ENCODE measurements around the gene PAQR9.
A peak's percentile ranks its signal among the peaks of the same experiment; 100 is the strongest.

PAQR9 gene

GRCh38 chr3:143000528-143000927, 37.1 kb upstream of the PAQR9 start:
- H3K9ac ChIP-seq (ENCODE audit: low read depth, low read length, poor library complexity), result no peak overlapping the region
- H2BK12ac ChIP-seq (ENCODE audit: low read length), result no peak overlapping the region
- H2AFZ ChIP-seq (ENCODE audit: low read length), result peak overlapping the region; percentile 90
- no peak overlapping the region for H3K23ac ChIP-seq (ENCODE audit: low read depth, low read length, poor library complexity)
- H2BK5ac ChIP-seq (ENCODE audit: low read length), result no peak overlapping the region
- no peak overlapping the region for H3K18ac ChIP-seq (ENCODE audit: low read length)
- H4K8ac ChIP-seq (ENCODE audit: low read depth, low read length), result no peak overlapping the region
- H3K27ac ChIP-seq (replicated peaks; ENCODE audit: low read length), result peak overlapping the region; percentile 5
- no peak for DNase-seq (ENCODE audit: low spot score)
- H2BK15ac ChIP-seq (ENCODE audit: low read length), result no peak overlapping the region
- peak overlapping the region; percentile 87 to 92 for H3K4me3 ChIP-seq (ENCODE audit: low read length in 2 of 2)
- H3K79me1 ChIP-seq (ENCODE audit: low read depth, low read length), result no peaks in the 10 kb centered on the region
- H2BK120ac ChIP-seq (ENCODE audit: low read depth, low read length), result no peak overlapping the region
- H3K4ac ChIP-seq (ENCODE audit: low read length), result no peak overlapping the region
- no CpG with 5 or more reads among the region's 10 CpGs for WGBS, 2 donors (ENCODE audit: extremely low coverage in 2 of 2, insufficient read length in 2 of 2, insufficient replicate concordance in 1 of 2)
- no peak overlapping the region for H4K91ac ChIP-seq (ENCODE audit: low read depth, low read length, poor library complexity)
- no peaks in the 10 kb centered on the region for H3K27me3 ChIP-seq (ENCODE audit: control insufficient read depth in 3 of 3, insufficient read depth in 3 of 3, low read depth in 1 of 3, low read length in 3 of 3)
- H3K4me1 ChIP-seq (ENCODE audit: control insufficient read depth in 2 of 2, insufficient read depth in 1 of 2, low read depth in 1 of 2, low read length in 2 of 2), result peaks cover 0 to 4% of the 10 kb centered on the region in 2 donors
- no peaks in the 10 kb centered on the region for H3K9me3 ChIP-seq (replicated peaks in 1 of 2; ENCODE audit: control insufficient read depth in 2 of 2, insufficient read depth in 1 of 2, low read depth in 1 of 2, low read length in 2 of 2)
- no peak overlapping the region for H2AK5ac ChIP-seq (ENCODE audit: low read depth, low read length)
- H3K36me3 ChIP-seq (replicated peaks in 1 of 2; ENCODE audit: control insufficient read depth in 2 of 2, insufficient read depth in 2 of 2, low read length in 2 of 2), result no peaks in the 10 kb centered on the region
- peak overlapping the region; percentile 70 for H3K4me2 ChIP-seq (ENCODE audit: insufficient read depth, low read length, poor library complexity, severe bottlenecking)
- no peak overlapping the region for H3K14ac ChIP-seq (ENCODE audit: low read length)

- H3K23ac ChIP-seq (ENCODE audit: low read depth, low read length, poor library complexity), result peak overlapping the region; percentile 34
- DNase-seq (ENCODE audit: low spot score), result no peak
- peak overlapping the region in 1 of 2 donors; percentile 92 for H3K4me3 ChIP-seq (ENCODE audit: low read length in 2 of 2)
- H3K18ac ChIP-seq (ENCODE audit: low read length), result no peak overlapping the region
- no peak overlapping the region for H4K91ac ChIP-seq (ENCODE audit: low read depth, low read length, poor library complexity)
- WGBS, 2 donors (ENCODE audit: extremely low coverage in 2 of 2, insufficient read length in 2 of 2, insufficient replicate concordance in 1 of 2), result no CpG with 5 or more reads among the region's 4 CpGs
- H3K4ac ChIP-seq (ENCODE audit: low read length), result no peak overlapping the region
- H3K4me1 ChIP-seq (ENCODE audit: control insufficient read depth in 2 of 2, insufficient read depth in 1 of 2, low read depth in 1 of 2, low read length in 2 of 2), result peaks cover 0 to 4% of the 10 kb centered on the region in 2 donors
- H3K36me3 ChIP-seq (replicated peaks in 1 of 2; ENCODE audit: control insufficient read depth in 2 of 2, insufficient read depth in 2 of 2, low read length in 2 of 2), result no peaks in the 10 kb centered on the region
- no peaks in the 10 kb centered on the region for H3K9me3 ChIP-seq (replicated peaks in 1 of 2; ENCODE audit: control insufficient read depth in 2 of 2, insufficient read depth in 1 of 2, low read depth in 1 of 2, low read length in 2 of 2)
- no peaks in the 10 kb centered on the region for H3K27me3 ChIP-seq (ENCODE audit: control insufficient read depth in 3 of 3, insufficient read depth in 3 of 3, low read depth in 1 of 3, low read length in 3 of 3)
- no peak overlapping the region for H4K8ac ChIP-seq (ENCODE audit: low read depth, low read length)
- no peak overlapping the region for H2BK5ac ChIP-seq (ENCODE audit: low read length)
- H3K14ac ChIP-seq (ENCODE audit: low read length), result no peak overlapping the region
- H2BK120ac ChIP-seq (ENCODE audit: low read depth, low read length), result no peak overlapping the region
- no peak overlapping the region for H2BK15ac ChIP-seq (ENCODE audit: low read length)
- no peak overlapping the region for H2AK5ac ChIP-seq (ENCODE audit: low read depth, low read length)
- no peak overlapping the region for H2BK12ac ChIP-seq (ENCODE audit: low read length)
- no peak overlapping the region for H3K27ac ChIP-seq (replicated peaks; ENCODE audit: low read length)
- peak overlapping the region; percentile 70 for H3K4me2 ChIP-seq (ENCODE audit: insufficient read depth, low read length, poor library complexity, severe bottlenecking)
- no peaks in the 10 kb centered on the region for H3K79me1 ChIP-seq (ENCODE audit: low read depth, low read length)
- no peak overlapping the region for H3K9ac ChIP-seq (ENCODE audit: low read depth, low read length, poor library complexity)
- peak overlapping the region; percentile 90 for H2AFZ ChIP-seq (ENCODE audit: low read length)
These were observed 36.4 kb upstream of the PAQR9 start for GRCh38 chr3:142999881-143000280.

- Histone ChIP-seq H3K36me3 (replicated peaks in 1 of 2; ENCODE audit: control insufficient read depth in 2 of 2, insufficient read depth in 2 of 2, low read length in 2 of 2) (no peaks in the 10 kb centered on the region), H3K4me3 (ENCODE audit: low read length in 2 of 2) (no peak overlapping the region), H2BK120ac (ENCODE audit: low read depth, low read length) (no peak overlapping the region), H3K4ac (ENCODE audit: low read length) (no peak overlapping the region), H2BK12ac (ENCODE audit: low read length) (no peak overlapping the region), H3K4me1 (ENCODE audit: control insufficient read depth in 2 of 2, insufficient read depth in 1 of 2, low read depth in 1 of 2, low read length in 2 of 2) (peaks cover 0 to 4% of the 10 kb centered on the region in 2 donors), H2AK5ac (ENCODE audit: low read depth, low read length) (no peak overlapping the region), H3K14ac (ENCODE audit: low read length) (no peak overlapping the region), H4K91ac (ENCODE audit: low read depth, low read length, poor library complexity) (no peak overlapping the region), H3K9ac (ENCODE audit: low read depth, low read length, poor library complexity) (no peak overlapping the region), H2BK15ac (ENCODE audit: low read length) (no peak overlapping the region), H3K27ac (replicated peaks; ENCODE audit: low read length) (no peak overlapping the region), H2BK5ac (ENCODE audit: low read length) (no peak overlapping the region), H2AFZ (ENCODE audit: low read length) (no peak overlapping the region), H3K9me3 (replicated peaks in 1 of 2; ENCODE audit: control insufficient read depth in 2 of 2, insufficient read depth in 1 of 2, low read depth in 1 of 2, low read length in 2 of 2) (no peaks in the 10 kb centered on the region), H4K8ac (ENCODE audit: low read depth, low read length) (no peak overlapping the region), H3K18ac (ENCODE audit: low read length) (no peak overlapping the region), H3K23ac (ENCODE audit: low read depth, low read length, poor library complexity) (no peak overlapping the region), H3K4me2 (ENCODE audit: insufficient read depth, low read length, poor library complexity, severe bottlenecking) (no peak overlapping the region), H3K79me1 (ENCODE audit: low read depth, low read length) (no peaks in the 10 kb centered on the region), H3K27me3 (ENCODE audit: control insufficient read depth in 3 of 3, insufficient read depth in 3 of 3, low read depth in 1 of 3, low read length in 3 of 3) (no peaks in the 10 kb centered on the region)
- WGBS, 2 donors (ENCODE audit: extremely low coverage in 2 of 2, insufficient read length in 2 of 2, insufficient replicate concordance in 1 of 2), result no CpG with 5 or more reads among the region's 3 CpGs
- no peak for DNase-seq (ENCODE audit: low spot score)
These were observed 35.0 kb upstream of the PAQR9 start for GRCh38 chr3:142998439-142998838.

GRCh38 chr3:142997330-142997729, 33.9 kb upstream of the PAQR9 start:
- H3K9ac ChIP-seq (ENCODE audit: low read depth, low read length, poor library complexity), result no peak overlapping the region
- no peak overlapping the region for H3K4me2 ChIP-seq (ENCODE audit: insufficient read depth, low read length, poor library complexity, severe bottlenecking)
- H3K27me3 ChIP-seq (ENCODE audit: control insufficient read depth in 3 of 3, insufficient read depth in 3 of 3, low read depth in 1 of 3, low read length in 3 of 3), result no peaks in the 10 kb centered on the region
- peaks cover 0 to 4% of the 10 kb centered on the region in 2 donors for H3K4me1 ChIP-seq (ENCODE audit: control insufficient read depth in 2 of 2, insufficient read depth in 1 of 2, low read depth in 1 of 2, low read length in 2 of 2)
- no peak overlapping the region for H3K4ac ChIP-seq (ENCODE audit: low read length)
- no CpG with 5 or more reads among the region's 2 CpGs for WGBS, 2 donors (ENCODE audit: extremely low coverage in 2 of 2, insufficient read length in 2 of 2, insufficient replicate concordance in 1 of 2)
- DNase-seq (ENCODE audit: low spot score), result no peak
- no peak overlapping the region for H4K91ac ChIP-seq (ENCODE audit: low read depth, low read length, poor library complexity)
- no peak overlapping the region for H2BK15ac ChIP-seq (ENCODE audit: low read length)
- no peak overlapping the region for H2AK5ac ChIP-seq (ENCODE audit: low read depth, low read length)
- no peak overlapping the region for H3K23ac ChIP-seq (ENCODE audit: low read depth, low read length, poor library complexity)
- H3K18ac ChIP-seq (ENCODE audit: low read length), result no peak overlapping the region
- H2BK12ac ChIP-seq (ENCODE audit: low read length), result no peak overlapping the region
- H2AFZ ChIP-seq (ENCODE audit: low read length), result no peak overlapping the region
- no peaks in the 10 kb centered on the region for H3K79me1 ChIP-seq (ENCODE audit: low read depth, low read length)
- no peaks in the 10 kb centered on the region for H3K9me3 ChIP-seq (replicated peaks in 1 of 2; ENCODE audit: control insufficient read depth in 2 of 2, insufficient read depth in 1 of 2, low read depth in 1 of 2, low read length in 2 of 2)
- H2BK120ac ChIP-seq (ENCODE audit: low read depth, low read length), result no peak overlapping the region
- H2BK5ac ChIP-seq (ENCODE audit: low read length), result no peak overlapping the region
- no peak overlapping the region for H3K27ac ChIP-seq (replicated peaks; ENCODE audit: low read length)
- H3K4me3 ChIP-seq (ENCODE audit: low read length in 2 of 2), result no peak overlapping the region
- H3K14ac ChIP-seq (ENCODE audit: low read length), result no peak overlapping the region
- no peaks in the 10 kb centered on the region for H3K36me3 ChIP-seq (replicated peaks in 1 of 2; ENCODE audit: control insufficient read depth in 2 of 2, insufficient read depth in 2 of 2, low read length in 2 of 2)
- no peak overlapping the region for H4K8ac ChIP-seq (ENCODE audit: low read depth, low read length)

Data from neuronal stem cell (in vitro differentiated cells).